HL-60 (cell line): ENCODE measurements around the gene VAV2.

Experiments used
- GABPA ChIP-seq: IDR thresholded peaks from 2 replicates; pipeline ENCODE4 v1.6.1; 2012; ENCODE audit warnings: low read depth
- POLR2AphosphoS5 ChIP-seq: IDR thresholded peaks from 2 replicates; pipeline ENCODE4 v1.6.1; 2012; ENCODE audit warnings: low read depth
- TF ChIP-seq, protein P1 (sequence below): IDR thresholded peaks from one replicate; pipeline ENCODE4 v1.5.1; 2011; ENCODE audit warnings: low read length, control low read depth, inconsistent platforms; ENCODE audit not compliant: insufficient read depth
- TF ChIP-seq, protein P2 (sequence below): IDR thresholded peaks from 2 replicates; pipeline ENCODE4 v1.6.1; 2012; ENCODE audit warnings: low read depth; ENCODE audit not compliant: insufficient replicate concordance

DNA sequence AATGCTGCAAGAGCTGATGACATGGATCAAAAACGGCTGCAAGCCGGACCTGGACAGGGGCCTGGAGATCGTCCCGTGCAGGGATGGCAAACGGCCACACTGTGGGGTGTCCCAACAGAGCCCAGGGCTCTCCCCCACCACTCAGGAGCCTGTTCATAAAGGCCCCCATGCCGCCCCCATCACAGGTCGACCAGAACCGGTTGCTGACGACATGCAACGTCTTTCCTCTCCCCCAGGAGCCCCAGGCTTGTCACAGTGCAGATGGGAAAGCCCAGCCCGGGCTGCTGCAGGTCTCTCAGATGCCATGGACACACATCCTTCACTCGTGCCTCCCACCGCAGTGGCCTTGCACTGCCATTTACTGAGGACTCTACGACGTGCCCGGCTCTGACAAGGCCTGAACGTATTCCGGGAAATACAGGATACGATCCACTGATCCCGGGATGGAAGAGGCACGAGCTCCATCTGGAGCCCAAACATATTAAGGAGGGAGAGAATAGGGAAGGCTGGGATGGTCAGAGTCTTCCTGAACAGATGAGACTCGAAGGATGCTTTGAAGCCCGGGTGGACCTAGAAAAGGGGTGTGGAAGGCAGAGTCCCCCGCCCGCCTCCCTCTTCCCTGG, 177.4 kb downstream of the VAV2 start:
- TF ChIP-seq, protein P1, sequence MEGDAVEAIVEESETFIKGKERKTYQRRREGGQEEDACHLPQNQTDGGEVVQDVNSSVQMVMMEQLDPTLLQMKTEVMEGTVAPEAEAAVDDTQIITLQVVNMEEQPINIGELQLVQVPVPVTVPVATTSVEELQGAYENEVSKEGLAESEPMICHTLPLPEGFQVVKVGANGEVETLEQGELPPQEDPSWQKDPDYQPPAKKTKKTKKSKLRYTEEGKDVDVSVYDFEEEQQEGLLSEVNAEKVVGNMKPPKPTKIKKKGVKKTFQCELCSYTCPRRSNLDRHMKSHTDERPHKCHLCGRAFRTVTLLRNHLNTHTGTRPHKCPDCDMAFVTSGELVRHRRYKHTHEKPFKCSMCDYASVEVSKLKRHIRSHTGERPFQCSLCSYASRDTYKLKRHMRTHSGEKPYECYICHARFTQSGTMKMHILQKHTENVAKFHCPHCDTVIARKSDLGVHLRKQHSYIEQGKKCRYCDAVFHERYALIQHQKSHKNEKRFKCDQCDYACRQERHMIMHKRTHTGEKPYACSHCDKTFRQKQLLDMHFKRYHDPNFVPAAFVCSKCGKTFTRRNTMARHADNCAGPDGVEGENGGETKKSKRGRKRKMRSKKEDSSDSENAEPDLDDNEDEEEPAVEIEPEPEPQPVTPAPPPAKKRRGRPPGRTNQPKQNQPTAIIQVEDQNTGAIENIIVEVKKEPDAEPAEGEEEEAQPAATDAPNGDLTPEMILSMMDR, result no peak
- TF ChIP-seq GABPA, result no peak
- no peak for TF ChIP-seq POLR2AphosphoS5
- TF ChIP-seq, protein P2, sequence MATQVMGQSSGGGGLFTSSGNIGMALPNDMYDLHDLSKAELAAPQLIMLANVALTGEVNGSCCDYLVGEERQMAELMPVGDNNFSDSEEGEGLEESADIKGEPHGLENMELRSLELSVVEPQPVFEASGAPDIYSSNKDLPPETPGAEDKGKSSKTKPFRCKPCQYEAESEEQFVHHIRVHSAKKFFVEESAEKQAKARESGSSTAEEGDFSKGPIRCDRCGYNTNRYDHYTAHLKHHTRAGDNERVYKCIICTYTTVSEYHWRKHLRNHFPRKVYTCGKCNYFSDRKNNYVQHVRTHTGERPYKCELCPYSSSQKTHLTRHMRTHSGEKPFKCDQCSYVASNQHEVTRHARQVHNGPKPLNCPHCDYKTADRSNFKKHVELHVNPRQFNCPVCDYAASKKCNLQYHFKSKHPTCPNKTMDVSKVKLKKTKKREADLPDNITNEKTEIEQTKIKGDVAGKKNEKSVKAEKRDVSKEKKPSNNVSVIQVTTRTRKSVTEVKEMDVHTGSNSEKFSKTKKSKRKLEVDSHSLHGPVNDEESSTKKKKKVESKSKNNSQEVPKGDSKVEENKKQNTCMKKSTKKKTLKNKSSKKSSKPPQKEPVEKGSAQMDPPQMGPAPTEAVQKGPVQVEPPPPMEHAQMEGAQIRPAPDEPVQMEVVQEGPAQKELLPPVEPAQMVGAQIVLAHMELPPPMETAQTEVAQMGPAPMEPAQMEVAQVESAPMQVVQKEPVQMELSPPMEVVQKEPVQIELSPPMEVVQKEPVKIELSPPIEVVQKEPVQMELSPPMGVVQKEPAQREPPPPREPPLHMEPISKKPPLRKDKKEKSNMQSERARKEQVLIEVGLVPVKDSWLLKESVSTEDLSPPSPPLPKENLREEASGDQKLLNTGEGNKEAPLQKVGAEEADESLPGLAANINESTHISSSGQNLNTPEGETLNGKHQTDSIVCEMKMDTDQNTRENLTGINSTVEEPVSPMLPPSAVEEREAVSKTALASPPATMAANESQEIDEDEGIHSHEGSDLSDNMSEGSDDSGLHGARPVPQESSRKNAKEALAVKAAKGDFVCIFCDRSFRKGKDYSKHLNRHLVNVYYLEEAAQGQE, result no peak
